Ovary (tissue), 3 donors: ENCODE measurements around the gene AZU1.

Source experiments
- CTCF ChIP-seq, 3 donors: fragments of 450-650 bp in 2 of 3; fragments of 200-600 bp in 1 of 3; IDR thresholded peaks; one replicate each; pipeline versions ENCODE4 v1.5.1 to v1.8.0; 2016 to 2022; ENCODE audit warnings: antibody characterized with exemption in 3 of 3, mild to moderate bottlenecking in 1 of 3
- POLR2A ChIP-seq: fragments of 450-650 bp; IDR thresholded peaks from one replicate; pipeline ENCODE4 v1.6.1; 2017; ENCODE audit warnings: antibody characterized with exemption, mild to moderate bottlenecking, moderate library complexity
- donor health status: DM: no; HTN: no; CAD: no.

- no peak for TF ChIP-seq CTCF (IDR thresholded peaks at IDR 0.05)
- TF ChIP-seq POLR2A: no peak
Observed at GRCh38 chr19:872266-872951, 44.8 kb downstream of the AZU1 start.
